AG04449 (cell line): ENCODE measurements around the gene RAB3C.
"Not testable (repeated sequence)": the region's sequence is repeated elsewhere in the genome, so short reads cannot be mapped to it uniquely, and the experiment has no call there.

Experiments used
- CTCF ChIA-PET: fragments of 350-600 bp; formaldehyde crosslinking; extraction: SDS; loops from one replicate; lab custom pipeline; 2021; ENCODE audit warnings: antibody characterized with exemption; lab: Yijun Ruan, JAX
- POLR2A ChIA-PET: fragments of 400-600, 350-600 bp; formaldehyde crosslinking; extraction: SDS; loops from one replicate; lab custom pipeline; 2020; ENCODE audit warnings: antibody characterized with exemption, inconsistent platforms; lab: Yijun Ruan, JAX
- DNase-seq: peaks from one replicate; pipeline ENCODE4 v3.0.0-alpha.2; 2010; ENCODE audit warnings: low read depth, low spot score
- H3K4me3 ChIP-seq: 2 replicates; pipeline ENCODE4 v1.5.1; 2011; ENCODE audit warnings: low read depth, mild to moderate bottlenecking, control low read depth, low read length
- TF ChIP-seq, protein P1 (sequence below): IDR thresholded peaks from one replicate; pipeline ENCODE4 v1.5.1; 2011; ENCODE audit warnings: mild to moderate bottlenecking, moderate library complexity, low read length, control low read depth, inconsistent platforms; ENCODE audit not compliant: insufficient read depth; ENCODE audit errors: missing control alignments

The RAB3C gene

DNA sequence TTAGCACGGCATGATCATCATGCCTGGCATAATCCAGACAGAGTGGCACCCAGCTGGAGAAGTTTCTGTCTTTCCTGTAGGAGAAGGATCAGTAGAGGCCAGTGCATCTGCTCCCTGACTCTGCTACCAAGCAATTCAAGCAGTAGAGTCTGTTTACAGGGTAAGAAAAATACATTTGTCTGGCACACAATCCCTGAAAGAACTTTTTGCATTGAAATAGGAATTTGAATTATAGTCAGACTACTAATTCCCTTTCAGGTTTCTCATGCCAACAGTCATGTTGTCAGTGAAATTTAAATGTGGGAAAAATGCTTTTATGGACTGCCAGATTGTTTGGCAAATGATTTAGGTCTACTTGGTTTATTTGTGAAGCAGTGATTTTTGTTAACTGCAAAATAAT is 125.6 kb downstream of the RAB3C start:
- no peak for DNase-seq
- TF ChIP-seq, protein P1, sequence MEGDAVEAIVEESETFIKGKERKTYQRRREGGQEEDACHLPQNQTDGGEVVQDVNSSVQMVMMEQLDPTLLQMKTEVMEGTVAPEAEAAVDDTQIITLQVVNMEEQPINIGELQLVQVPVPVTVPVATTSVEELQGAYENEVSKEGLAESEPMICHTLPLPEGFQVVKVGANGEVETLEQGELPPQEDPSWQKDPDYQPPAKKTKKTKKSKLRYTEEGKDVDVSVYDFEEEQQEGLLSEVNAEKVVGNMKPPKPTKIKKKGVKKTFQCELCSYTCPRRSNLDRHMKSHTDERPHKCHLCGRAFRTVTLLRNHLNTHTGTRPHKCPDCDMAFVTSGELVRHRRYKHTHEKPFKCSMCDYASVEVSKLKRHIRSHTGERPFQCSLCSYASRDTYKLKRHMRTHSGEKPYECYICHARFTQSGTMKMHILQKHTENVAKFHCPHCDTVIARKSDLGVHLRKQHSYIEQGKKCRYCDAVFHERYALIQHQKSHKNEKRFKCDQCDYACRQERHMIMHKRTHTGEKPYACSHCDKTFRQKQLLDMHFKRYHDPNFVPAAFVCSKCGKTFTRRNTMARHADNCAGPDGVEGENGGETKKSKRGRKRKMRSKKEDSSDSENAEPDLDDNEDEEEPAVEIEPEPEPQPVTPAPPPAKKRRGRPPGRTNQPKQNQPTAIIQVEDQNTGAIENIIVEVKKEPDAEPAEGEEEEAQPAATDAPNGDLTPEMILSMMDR = no peak
- CTCF ChIA-PET = no interaction called here
- no peak overlapping the region for H3K4me3 ChIP-seq
- POLR2A ChIA-PET = no interaction called here

DNA sequence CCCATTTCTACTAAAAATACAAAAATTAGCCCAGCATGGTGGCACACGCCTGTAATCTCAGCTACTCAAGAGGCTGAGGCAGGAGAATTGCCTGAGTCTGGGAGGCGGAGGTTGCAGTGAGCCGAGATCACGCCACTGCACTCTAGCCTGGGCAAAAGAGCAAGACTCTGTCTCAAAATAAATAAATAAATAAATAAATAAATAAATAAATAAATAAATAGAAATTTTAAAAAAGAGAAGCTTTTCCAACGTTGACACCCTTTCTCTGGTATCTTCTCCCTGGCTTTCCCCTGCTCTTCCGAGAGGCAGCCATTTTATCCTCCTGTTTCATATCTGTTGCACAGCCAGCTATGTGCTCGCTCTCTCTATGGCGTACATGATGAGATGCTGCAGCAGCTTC is 127.5 kb downstream of the RAB3C start:
- POLR2A ChIA-PET, CTCF ChIA-PET, DNase-seq, H3K4me3 ChIP-seq: not testable (repeated sequence)

DNA sequence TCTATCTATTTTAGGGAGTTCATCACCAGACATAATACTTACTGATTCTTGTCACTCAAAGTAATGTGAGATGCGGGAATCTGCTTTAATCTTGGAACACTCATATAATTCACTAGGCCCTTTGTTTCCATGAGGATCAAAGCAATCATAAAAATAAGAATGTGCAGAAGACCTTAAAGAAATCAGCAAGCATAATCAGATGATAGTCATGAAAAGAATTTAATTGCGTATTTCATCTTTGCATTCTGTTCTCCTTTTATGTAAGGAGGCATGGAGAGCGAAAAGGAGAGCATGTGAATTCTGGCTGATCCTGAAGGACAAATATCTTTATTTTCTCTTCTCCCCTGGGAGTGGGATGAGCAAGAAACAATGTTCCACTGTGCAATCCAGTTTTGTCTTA is 128.0 kb downstream of the RAB3C start:
- DNase-seq = no peak
- POLR2A ChIA-PET = no interaction called here
- TF ChIP-seq, protein P1 = no peak
- H3K4me3 ChIP-seq = no peak overlapping the region
- CTCF ChIA-PET = no interaction called here

DNA sequence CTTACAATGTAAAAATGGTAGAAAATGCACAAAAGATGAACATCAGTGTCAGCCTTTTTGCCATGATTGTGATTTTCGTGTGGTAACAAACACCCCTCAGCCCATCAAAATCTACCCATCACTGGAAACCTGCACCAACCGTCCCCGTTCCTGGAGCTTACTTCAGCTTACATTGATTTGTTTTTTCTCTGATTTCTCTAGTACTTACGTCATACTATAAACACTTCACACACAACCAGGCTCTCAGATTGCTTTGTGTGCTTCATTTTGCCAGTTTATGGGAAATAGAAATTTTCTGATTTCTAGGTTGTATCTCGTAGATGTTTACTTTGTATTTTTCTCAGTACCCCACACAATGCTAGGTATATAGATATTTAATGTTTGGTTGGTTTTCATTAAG is 129.1 kb downstream of the RAB3C start:
- TF ChIP-seq, protein P1 = no peak
- H3K4me3 ChIP-seq = no peak overlapping the region
- ChIA-PET POLR2A (no interaction called here), CTCF (no interaction called here)
- DNase-seq = no peak

DNA sequence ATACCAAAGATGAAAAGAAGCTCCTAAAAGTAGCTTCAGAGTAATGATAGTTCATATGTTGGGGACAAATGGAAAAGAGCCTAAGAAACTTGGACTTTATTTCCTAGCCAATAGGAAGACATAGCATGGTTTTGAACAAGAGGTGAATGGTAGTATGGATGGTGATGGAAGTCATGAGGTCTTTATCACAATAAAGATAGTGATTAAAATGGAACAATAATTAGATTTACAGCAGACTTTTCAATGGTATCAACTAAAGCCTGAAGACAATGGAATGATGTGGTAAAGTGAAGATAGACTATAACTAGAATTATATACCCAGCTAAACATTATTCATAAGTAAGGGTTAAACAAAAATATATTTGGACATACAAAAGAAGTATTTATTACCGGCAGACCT is 131.2 kb downstream of the RAB3C start:
- TF ChIP-seq, protein P1 = no peak
- DNase-seq = no peak
- no peak overlapping the region for H3K4me3 ChIP-seq
- POLR2A ChIA-PET = no interaction called here
- CTCF ChIA-PET = no interaction called here

DNA sequence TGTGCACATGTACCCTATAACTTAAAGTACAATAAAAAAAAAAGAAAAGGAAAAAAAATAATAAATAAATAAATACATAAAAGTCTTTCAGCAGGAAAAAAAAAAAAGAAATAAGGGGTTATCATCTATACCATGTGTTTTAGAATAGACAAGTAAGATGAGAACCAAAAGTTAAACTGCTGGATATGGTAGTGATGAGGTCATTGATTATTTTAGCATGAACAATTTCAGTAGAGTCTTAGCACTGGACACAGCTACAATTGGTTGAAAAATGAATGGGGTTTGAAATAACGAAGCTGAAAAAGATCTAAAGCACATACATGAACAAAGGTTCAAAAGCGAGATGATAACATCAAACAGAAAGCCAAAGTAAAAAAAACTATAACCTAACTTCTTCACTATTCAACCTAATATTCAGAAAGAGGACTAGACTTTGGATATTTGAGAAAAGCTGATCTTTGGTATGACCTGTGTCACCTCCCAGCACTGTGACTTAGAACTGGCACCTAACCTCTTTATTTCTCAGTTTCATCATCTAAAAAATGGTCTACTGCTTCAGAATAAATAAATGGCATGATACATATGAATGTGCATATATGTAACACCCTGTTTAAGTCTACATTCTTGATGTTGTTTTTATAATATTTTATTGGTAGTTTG is 133.3 kb downstream of the RAB3C start:
- H3K4me3 ChIP-seq = no peak overlapping the region
- POLR2A ChIA-PET = no interaction called here
- no peak for DNase-seq
- TF ChIP-seq, protein P1 = no peak
- CTCF ChIA-PET = no interaction called here

DNA sequence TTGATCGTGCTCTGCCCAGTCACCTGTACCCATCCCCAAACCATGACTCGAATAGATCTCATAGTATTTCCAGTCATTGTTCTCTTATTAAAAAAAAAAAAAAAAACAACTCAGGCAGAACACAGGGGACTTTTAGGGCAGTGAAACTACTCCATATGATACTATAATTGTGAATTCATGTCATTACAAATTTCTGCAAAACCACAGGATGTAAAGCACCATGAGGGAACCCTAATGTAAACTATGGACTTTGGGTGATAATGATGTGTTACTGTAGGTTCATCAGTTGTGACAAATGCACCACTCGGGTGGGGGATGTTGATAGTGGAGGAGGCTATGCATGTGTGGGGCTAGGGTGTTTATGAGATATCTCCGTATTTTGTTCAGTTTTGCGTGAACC is 133.8 kb downstream of the RAB3C start:
- ChIA-PET POLR2A (no interaction called here), CTCF (no interaction called here)

More for the DNA sequence above, 133.8 kb downstream of the RAB3C start:
- DNase-seq = no peak
- no peak overlapping the region for H3K4me3 ChIP-seq
- TF ChIP-seq, protein P1 = no peak
